Measurements from ENCODE around the gene SHCBP1L. TPM values are rescaled to one million over a fixed set of nuclear protein-coding genes. Genes with fewer than 3 reads are reported as not detected.

The SHCBP1L gene
- total and polyA plus RNA-seq, 10 donors, result not detected

GRCh38 chr1:182957902-182958395 lies 5.0 kb upstream of the SHCBP1L start:
- intact Hi-C loops (cut with DNase I; ENCODE audit: low total_unique reads), result no loop called here
- TF ChIP-seq POLR2AphosphoS5 (IDR thresholded peaks at IDR 0.05) (no peak), POLR2A (IDR thresholded peaks at IDR 0.05) (no peak), CTCF (IDR thresholded peaks at IDR 0.05 in 8 of 11, conservative IDR thresholded peaks at IDR 0.05 in 3 of 11) (no peak)
- 85 to 90% (median 87%) methylated on average over 11 of the region's 11 CpGs for WGBS, 5 donors
- Histone ChIP-seq H3K36me3 (no peaks in the 10 kb centered on the region), H3K27ac (no peak overlapping the region), H3K9me3 (no peaks in the 10 kb centered on the region), H3K4me1 (peaks cover 0 to 10% (median 8%) of the 10 kb centered on the region in 6 donors), H3K27me3 (replicated peaks in 1 of 7) (peaks cover under 1 to 17% (median 8%) of the 10 kb centered on the region in 7 donors), H3K4me3 (no peak overlapping the region)
- no peak for DNase-seq

GRCh38 chr1:182956708-182957365 lies 3.9 kb upstream of the SHCBP1L start:
- no peak for DNase-seq
- H3K4me3 ChIP-seq, result no peak overlapping the region
- intact Hi-C loops (cut with DNase I; ENCODE audit: low total_unique reads), result no loop called here
- 86 to 97% (median 91%) methylated on average over 2 of the region's 2 CpGs for WGBS, 5 donors
- H3K27ac ChIP-seq, result no peak overlapping the region
- no peaks in the 10 kb centered on the region for H3K36me3 ChIP-seq
- TF ChIP-seq CTCF (IDR thresholded peaks at IDR 0.05 in 8 of 11, conservative IDR thresholded peaks at IDR 0.05 in 3 of 11), result no peak
- no peak for TF ChIP-seq POLR2A (IDR thresholded peaks at IDR 0.05)
- no peak for TF ChIP-seq POLR2AphosphoS5 (IDR thresholded peaks at IDR 0.05)
- H3K27me3 ChIP-seq (replicated peaks in 1 of 7), result peaks cover 5 to 28% (median 16%) of the 10 kb centered on the region in 7 donors
- H3K9me3 ChIP-seq, result no peaks in the 10 kb centered on the region
- H3K4me1 ChIP-seq, result peaks cover 0 to 8% (median 6%) of the 10 kb centered on the region in 6 donors

- TF ChIP-seq POLR2AphosphoS5 (IDR thresholded peaks at IDR 0.05) (no peak), POLR2A (IDR thresholded peaks at IDR 0.05) (no peak), CTCF (IDR thresholded peaks at IDR 0.05 in 8 of 11, conservative IDR thresholded peaks at IDR 0.05 in 3 of 11) (no peak)
- no peak overlapping the region for H3K27ac ChIP-seq
- no peaks in the 10 kb centered on the region for H3K9me3 ChIP-seq
- peaks cover 0 to 8% (median 6%) of the 10 kb centered on the region in 6 donors for H3K4me1 ChIP-seq
- H3K36me3 ChIP-seq, result no peaks in the 10 kb centered on the region
- H3K4me3 ChIP-seq, result no peak overlapping the region
- H3K27me3 ChIP-seq (replicated peaks in 1 of 7), result peaks cover 5 to 35% (median 23%) of the 10 kb centered on the region in 7 donors
- DNase-seq, result no peak
- intact Hi-C loops (cut with DNase I; ENCODE audit: low total_unique reads), result no loop called here
- WGBS, 5 donors, result 77 to 95% (median 86%) methylated on average over 8 to 9 of the region's 9 CpGs
These were observed 2.9 kb upstream of the SHCBP1L start for GRCh38 chr1:182955596-182956588.
